C4-2B (cell line): ENCODE data around the gene ADI1.
A peak's percentile ranks its signal among the peaks of the same experiment; 100 is the strongest.

Experiments used
- H3K27ac ChIP-seq: fragments of 450-650 bp; 2 replicates; pipeline ENCODE4 v1.5.1; 2017
- ZFX ChIP-seq: fragments of 450-650 bp; IDR thresholded peaks from 2 replicates; pipeline ENCODE4 v1.6.1; 2017
- TF ChIP-seq, protein P1 (sequence below): fragments of 450-650 bp; conservative IDR thresholded peaks from 2 replicates; pipeline ENCODE4 v1.5.1; 2017; ENCODE audit warnings: mild to moderate bottlenecking

Gene ADI1

DNA sequence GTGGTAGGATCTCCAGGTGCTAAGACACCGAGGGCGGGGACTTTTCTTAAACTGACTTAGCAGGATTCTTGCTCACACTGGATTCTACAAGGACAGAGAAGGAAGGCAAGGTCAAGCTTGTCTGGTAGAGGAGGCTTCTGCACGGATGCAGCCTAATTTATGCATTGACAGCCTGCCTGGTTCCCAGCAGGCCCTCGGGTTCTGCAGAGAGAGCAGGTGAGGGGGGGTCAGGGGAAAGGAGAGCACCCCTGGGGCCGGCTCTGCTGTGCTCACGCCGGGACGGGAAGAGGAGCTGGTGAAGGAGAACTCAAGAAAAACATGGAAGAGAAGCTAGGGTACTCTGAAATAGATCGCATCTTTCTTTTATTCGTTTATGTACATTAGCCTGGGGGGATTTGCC, 46.4 kb downstream of the ADI1 start:
- TF ChIP-seq, protein P1, sequence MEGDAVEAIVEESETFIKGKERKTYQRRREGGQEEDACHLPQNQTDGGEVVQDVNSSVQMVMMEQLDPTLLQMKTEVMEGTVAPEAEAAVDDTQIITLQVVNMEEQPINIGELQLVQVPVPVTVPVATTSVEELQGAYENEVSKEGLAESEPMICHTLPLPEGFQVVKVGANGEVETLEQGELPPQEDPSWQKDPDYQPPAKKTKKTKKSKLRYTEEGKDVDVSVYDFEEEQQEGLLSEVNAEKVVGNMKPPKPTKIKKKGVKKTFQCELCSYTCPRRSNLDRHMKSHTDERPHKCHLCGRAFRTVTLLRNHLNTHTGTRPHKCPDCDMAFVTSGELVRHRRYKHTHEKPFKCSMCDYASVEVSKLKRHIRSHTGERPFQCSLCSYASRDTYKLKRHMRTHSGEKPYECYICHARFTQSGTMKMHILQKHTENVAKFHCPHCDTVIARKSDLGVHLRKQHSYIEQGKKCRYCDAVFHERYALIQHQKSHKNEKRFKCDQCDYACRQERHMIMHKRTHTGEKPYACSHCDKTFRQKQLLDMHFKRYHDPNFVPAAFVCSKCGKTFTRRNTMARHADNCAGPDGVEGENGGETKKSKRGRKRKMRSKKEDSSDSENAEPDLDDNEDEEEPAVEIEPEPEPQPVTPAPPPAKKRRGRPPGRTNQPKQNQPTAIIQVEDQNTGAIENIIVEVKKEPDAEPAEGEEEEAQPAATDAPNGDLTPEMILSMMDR = no peak
- no peak overlapping the region for H3K27ac ChIP-seq

DNA sequence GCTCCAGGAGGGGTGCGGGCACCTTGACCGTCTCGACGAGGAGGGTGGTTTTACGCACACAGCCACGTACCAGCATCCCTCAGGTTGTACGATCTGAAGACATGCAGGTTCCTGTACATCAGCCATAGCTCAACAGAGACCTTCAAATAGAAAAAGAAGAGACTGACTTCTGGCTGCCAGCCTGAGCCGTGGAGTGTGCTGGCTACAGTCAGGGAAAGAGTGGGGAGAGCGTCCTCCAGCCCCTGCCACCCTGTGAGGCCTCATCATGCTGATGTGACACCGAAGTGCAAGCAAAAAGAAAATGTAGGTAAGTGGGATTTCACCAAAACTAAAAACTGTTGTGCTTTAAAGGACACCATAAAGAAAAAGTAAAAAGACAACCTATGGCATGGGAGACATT, 47.0 kb downstream of the ADI1 start:
- peak overlapping the region; percentile 87 for H3K27ac ChIP-seq
- TF ChIP-seq ZFX = no peak

DNA sequence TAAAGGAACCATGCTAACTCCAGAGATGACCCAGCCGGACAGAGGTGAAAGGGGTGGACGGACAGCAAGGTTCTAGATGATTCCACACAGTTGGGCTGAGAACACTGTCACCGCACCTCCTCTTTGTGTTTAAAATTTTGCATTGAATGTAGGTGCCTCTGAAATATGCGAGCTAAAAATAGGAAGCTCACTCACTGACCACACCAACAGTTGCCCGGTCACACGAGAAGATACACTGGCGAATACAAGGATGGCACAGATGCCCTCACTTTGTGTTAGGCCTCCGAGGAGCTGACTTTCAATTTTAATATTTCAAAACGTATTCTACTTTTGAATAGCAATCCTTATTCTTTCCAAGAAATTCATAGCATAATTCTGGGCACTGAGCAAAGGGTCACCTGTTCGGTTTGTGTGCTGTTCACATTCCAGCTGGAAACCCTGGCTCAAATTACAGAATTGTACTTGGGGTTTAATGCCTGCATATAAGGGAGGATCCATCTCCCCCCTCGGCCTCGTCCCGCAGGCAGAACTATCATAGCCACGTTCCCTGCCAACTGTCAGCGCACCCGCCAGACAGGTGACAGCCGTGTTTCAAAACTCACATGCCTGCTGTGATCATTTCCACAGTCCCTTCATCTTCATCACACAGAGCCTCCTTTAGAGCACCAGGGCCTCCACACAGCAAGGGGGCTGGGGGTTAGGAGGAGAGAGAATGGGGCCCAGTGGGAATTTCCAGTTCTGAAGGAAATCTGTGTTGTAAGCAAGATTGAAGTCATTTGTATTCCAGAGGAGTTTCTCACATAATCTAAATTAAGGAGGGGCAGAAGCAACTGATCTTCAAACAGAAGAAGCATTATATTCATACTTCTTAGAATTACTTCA, 48.2 kb downstream of the ADI1 start:
- no peak for TF ChIP-seq ZFX
- TF ChIP-seq, protein P1 = no peak
- peak overlapping the region; percentile 87 for H3K27ac ChIP-seq

DNA sequence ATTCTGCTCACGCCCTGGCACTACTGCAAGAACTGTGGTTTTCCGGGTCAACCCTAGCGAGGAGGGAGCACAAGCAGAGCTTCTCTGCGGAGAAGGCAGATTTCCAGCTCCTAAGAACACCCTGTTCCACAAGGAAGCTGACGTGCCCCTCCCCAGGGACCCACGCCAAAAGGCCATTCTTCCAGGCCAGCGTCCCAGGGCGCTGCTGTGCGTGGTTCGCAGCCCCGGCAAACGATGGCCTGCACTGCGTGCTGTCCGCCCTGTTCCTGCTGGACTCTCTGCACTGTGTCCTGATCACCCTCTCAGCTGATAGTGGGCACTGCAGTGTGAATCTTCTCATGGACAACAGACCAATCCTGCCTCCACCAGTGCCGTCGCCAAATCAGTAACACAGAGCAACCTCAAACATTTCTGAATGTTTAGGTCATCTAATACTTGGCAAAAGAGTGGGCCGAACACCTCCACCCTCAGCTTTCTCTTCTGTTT, 49.1 kb downstream of the ADI1 start:
- H3K27ac ChIP-seq = peak overlapping the region; percentile 87

DNA sequence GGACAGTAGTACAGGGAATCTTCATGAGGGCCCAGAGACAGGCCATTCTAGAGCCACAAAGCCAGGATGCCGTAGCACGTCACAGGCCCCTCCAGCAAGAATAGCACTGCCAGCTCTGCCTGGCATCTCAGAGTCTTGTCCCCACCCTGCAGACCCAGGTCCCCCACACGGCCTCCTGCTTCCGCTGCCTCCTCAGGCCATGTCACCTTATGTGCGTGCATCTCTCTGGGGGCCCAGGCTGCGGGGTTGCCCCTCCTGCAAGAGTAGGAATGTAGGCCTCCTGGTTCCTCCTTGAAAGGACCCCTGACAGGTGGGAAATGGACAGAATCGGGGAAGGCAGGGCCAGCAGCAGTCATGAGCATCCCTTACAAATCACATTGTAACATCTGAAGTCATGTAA, 49.8 kb downstream of the ADI1 start:
- H3K27ac ChIP-seq = peak overlapping the region; percentile 87

More for the DNA sequence above, 49.1 kb downstream of the ADI1 start:
- TF ChIP-seq, protein P1 = no peak
- TF ChIP-seq ZFX = no peak

DNA sequence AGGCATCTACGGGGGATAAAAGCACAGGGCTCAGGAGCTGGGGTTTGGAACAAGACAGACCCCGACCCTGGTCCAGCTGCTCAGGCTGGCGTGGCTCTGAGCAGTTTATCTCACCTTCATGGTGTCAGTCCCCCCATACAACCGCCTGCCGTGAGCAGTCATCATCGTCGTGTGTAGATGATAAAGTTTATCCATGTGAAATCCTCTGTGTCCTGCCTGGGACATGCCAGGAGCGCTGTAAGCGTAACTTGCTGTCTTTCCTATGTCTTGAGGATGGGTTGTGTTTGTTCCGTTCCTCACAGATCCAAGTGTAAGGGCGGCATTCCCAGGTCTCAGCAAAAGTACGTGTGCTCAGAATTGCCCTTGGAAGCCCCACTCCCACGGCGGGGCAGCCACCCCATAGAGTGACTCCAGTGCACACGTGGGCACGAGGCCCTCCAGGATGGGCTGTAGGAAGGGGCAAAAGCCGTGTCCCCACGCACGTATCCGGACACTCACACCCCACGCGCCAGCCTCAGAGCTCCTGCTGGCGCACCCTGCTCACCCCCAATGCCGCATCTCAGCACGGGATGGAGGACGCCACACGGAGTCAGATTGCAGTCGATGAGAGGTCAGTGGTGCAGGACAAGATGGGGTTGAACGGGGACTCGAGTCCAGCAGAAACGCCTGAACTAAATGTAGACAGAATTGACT, 50.9 kb downstream of the ADI1 start:
- TF ChIP-seq, protein P1 = no peak
- no peak for TF ChIP-seq ZFX
- peak overlapping the region; percentile 87 for H3K27ac ChIP-seq

More for the DNA sequence above, 49.8 kb downstream of the ADI1 start:
- TF ChIP-seq, protein P1 = no peak
- no peak for TF ChIP-seq ZFX

DNA sequence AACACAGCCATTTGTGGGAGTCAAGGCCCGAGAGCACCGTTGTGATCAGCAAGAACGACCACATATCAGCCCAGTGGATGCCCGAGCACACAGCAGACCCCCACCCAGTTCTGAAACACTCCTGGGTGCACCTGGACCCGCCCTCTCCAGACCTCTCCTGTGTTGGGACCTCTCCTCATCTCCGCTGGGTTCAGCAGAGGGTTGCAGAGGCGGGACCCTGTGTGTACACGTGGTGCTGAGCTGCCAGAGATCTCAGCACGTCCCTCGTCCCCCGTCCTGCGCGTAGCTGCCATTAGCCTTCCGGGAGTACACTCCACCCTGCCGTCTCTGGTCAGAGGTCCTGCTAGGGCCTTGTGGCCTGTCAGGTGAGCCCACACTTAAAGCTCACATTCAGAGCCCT, 51.7 kb downstream of the ADI1 start:
- H3K27ac ChIP-seq = no peak overlapping the region
- no peak for TF ChIP-seq ZFX
- TF ChIP-seq, protein P1 = no peak
